Stimulated activated CD4-positive, alpha-beta T cell treated with anti-CD3 and anti-CD28 coated beads, Interleukin-15, amount 100 ng/mL, for 48 hours (primary cell): Measurements from ENCODE around the gene FOXA3.

Source experiments
- DNase-seq, 2 donors: peaks; one replicate each; pipeline ENCODE4 v3.0.0-alpha.2; 2020; ENCODE audit warnings: low read depth in 2 of 2

Gene FOXA3

GRCh38 chr19:45873219-45873772, 9.2 kb downstream of the FOXA3 start:
- no peak for DNase-seq

- DNase-seq: no peak
Measured at GRCh38 chr19:45874620-45874966, 10.5 kb downstream of the FOXA3 start.

GRCh38 chr19:45876161-45876410, 12.0 kb downstream of the FOXA3 start:
- DNase-seq: no peak

GRCh38 chr19:45876411-45877197, 12.5 kb downstream of the FOXA3 start:
- peak in 1 of 2 donors; percentile 35 for DNase-seq

- DNase-seq: no peak
Measured at GRCh38 chr19:45878043-45878794, 14.1 kb downstream of the FOXA3 start.

GRCh38 chr19:45879055-45879454, 14.9 kb downstream of the FOXA3 start:
- DNase-seq: no peak

- DNase-seq: no peak
Measured at GRCh38 chr19:45879971-45880370, 15.8 kb downstream of the FOXA3 start.

- DNase-seq: no peak
Measured at GRCh38 chr19:45881082-45881908, 17.2 kb downstream of the FOXA3 start.

GRCh38 chr19:45881909-45882528, 17.9 kb downstream of the FOXA3 start:
- no peak for DNase-seq

GRCh38 chr19:45882652-45883585, 18.8 kb downstream of the FOXA3 start:
- DNase-seq: peak; percentile 69 to 82

- DNase-seq: no peak
Measured at GRCh38 chr19:45883586-45883880, 19.4 kb downstream of the FOXA3 start.

GRCh38 chr19:45883881-45884681, 20.0 kb downstream of the FOXA3 start:
- no peak for DNase-seq

GRCh38 chr19:45884682-45885555, 20.8 kb downstream of the FOXA3 start:
- DNase-seq: no peak

- peak; percentile 83 to 85 for DNase-seq
Measured at GRCh38 chr19:45885556-45886426, 21.7 kb downstream of the FOXA3 start, which contains the start of gene IRF2BP1. Gene IRF2BP1 (minus strand): TSS chr19:45886141. CDS start chr19:45885774, 367 bp downstream.

GRCh38 chr19:45886427-45887199, 22.5 kb downstream of the FOXA3 start:
- DNase-seq: peak; percentile 83 to 85

GRCh38 chr19:45887200-45887710, 23.1 kb downstream of the FOXA3 start:
- DNase-seq: no peak
